Omental fat pad (tissue), 4 donors: Measurements from ENCODE around the gene NR1I3. TPM values are rescaled to one million over a fixed set of nuclear protein-coding genes. Genes with fewer than 3 reads are reported as not detected.
A peak's percentile ranks its signal among the peaks of the same experiment; 100 is the strongest.

Experiments used
- ATAC-seq: fragments of 150-250 bp; one replicate; pipeline ENCODE4 v1.9.1; 2016; ENCODE audit warnings: mild to moderate bottlenecking, moderate library complexity; ENCODE audit not compliant: low FRiP score
- DNase-seq: peaks from one replicate; pipeline ENCODE4 v3.0.0-alpha.2; 2019; ENCODE audit warnings: low spot score
- total RNA-seq, 4 donors: library from RNA; depleted of rRNA; stranded (reverse); fragments of >200 nt; gene quantifications; one replicate each; pipeline ENCODE4 v1.1.0, GENCODE V29; 2016
- TF ChIP-seq, protein P1 (sequence below), 3 donors: fragments of 450-650 bp; IDR thresholded peaks; one replicate each; pipeline ENCODE4 v1.5.1; 2016 to 2017; ENCODE audit warnings: antibody characterized with exemption in 3 of 3, mild to moderate bottlenecking in 3 of 3, moderate library complexity in 2 of 3

NR1I3 gene
- total RNA-seq, 4 donors from 2014 or later: not detected

- DNase-seq: no peak
- TF ChIP-seq, protein P1, sequence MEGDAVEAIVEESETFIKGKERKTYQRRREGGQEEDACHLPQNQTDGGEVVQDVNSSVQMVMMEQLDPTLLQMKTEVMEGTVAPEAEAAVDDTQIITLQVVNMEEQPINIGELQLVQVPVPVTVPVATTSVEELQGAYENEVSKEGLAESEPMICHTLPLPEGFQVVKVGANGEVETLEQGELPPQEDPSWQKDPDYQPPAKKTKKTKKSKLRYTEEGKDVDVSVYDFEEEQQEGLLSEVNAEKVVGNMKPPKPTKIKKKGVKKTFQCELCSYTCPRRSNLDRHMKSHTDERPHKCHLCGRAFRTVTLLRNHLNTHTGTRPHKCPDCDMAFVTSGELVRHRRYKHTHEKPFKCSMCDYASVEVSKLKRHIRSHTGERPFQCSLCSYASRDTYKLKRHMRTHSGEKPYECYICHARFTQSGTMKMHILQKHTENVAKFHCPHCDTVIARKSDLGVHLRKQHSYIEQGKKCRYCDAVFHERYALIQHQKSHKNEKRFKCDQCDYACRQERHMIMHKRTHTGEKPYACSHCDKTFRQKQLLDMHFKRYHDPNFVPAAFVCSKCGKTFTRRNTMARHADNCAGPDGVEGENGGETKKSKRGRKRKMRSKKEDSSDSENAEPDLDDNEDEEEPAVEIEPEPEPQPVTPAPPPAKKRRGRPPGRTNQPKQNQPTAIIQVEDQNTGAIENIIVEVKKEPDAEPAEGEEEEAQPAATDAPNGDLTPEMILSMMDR (IDR thresholded peaks at IDR 0.05): no peak
- ATAC-seq: no peak
These were observed 46.0 kb downstream of the NR1I3 start for GRCh38 chr1:161191971-161192370.

GRCh38 chr1:161190962-161191521 lies 47.0 kb downstream of the NR1I3 start:
- DNase-seq: no peak
- TF ChIP-seq, protein P1 (IDR thresholded peaks at IDR 0.05): no peak
- no peak for ATAC-seq

GRCh38 chr1:161189036-161189435 lies 49.0 kb downstream of the NR1I3 start:
- ATAC-seq (no peak), DNase-seq (no peak)
- TF ChIP-seq, protein P1 (IDR thresholded peaks at IDR 0.05): no peak

- TF ChIP-seq, protein P1 (IDR thresholded peaks at IDR 0.05): no peak
- no peak for ATAC-seq
- no peak for DNase-seq
These were observed 49.6 kb downstream of the NR1I3 start for GRCh38 chr1:161188381-161188780.

- DNase-seq: no peak
- TF ChIP-seq, protein P1 (IDR thresholded peaks at IDR 0.05): no peak
- ATAC-seq: no peak
These were observed 50.7 kb downstream of the NR1I3 start for GRCh38 chr1:161187311-161187710.

DNA sequence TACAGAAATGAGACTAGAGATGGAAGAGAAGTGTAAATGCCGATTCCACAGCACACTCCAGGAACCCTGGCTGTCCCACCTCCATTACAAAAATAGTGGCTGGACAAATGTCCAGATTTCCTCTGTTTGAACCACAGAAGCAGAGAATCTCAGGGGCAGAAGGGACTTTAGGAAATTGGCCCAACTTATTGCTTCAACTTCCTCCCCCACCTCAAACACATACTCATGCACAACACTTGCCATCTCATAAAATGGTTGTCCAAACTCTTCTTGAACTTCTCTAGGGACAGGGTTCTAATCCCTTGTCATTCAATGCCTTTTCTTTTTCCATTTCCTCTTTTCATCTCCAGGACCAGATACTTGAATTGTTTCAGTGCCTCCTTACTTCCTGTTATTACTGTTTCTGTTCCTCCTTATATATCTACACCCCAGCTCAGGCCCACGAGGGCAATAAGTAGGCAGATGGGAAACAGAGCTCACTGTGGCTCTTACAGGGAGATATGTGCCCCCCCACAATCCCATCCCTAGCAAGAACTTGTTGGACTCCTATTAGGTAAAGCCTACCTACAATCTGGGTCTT lies 52.2 kb downstream of the NR1I3 start:
- DNase-seq: no peak
- TF ChIP-seq, protein P1 (IDR thresholded peaks at IDR 0.05): no peak
- ATAC-seq: no peak

DNA sequence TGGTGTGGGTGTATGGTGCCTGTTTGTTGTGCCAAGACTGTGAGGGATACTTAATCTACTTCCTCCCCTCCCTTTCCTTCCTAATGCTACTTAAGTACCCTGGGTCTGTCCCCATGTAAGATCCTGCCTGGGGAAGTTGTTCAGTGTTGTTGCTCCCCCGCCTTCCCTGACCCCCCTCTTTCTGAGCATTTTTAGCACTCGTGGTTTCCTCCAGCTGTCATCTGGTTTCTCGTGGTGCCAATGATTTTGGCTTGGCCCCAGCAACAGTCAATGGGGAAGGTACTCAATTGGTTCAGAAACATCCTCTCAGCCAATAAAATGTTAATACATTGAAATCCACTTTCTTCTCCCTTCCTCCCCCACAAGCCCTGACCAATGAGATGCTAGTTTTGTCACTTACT lies 52.7 kb downstream of the NR1I3 start:
- no peak for DNase-seq
- ATAC-seq: peak; percentile 42
- TF ChIP-seq, protein P1 (IDR thresholded peaks at IDR 0.05): no peak
